Measurements from ENCODE around the gene KAT8.

DNA sequence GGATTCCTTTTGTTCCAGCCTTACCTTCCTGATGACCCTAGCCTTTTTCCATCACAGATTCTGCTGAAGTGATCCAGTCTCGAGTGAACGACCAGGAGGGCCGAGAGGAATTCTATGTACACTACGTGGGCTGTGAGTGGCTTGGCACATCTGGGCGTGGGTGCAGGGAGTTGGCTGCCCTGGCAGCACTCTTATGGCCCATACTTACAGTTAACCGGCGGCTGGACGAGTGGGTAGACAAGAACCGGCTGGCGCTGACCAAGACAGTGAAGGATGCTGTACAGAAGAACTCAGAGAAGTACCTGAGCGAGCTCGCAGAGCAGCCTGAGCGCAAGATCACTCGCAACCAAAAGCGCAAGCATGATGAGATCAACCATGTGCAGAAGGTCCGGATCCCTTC is 2.7 kb downstream of the KAT8 start:
- TF ChIP-seq POLR2A (IDR thresholded peaks at IDR 0.05): no peak
- TF ChIP-seq, protein P1, sequence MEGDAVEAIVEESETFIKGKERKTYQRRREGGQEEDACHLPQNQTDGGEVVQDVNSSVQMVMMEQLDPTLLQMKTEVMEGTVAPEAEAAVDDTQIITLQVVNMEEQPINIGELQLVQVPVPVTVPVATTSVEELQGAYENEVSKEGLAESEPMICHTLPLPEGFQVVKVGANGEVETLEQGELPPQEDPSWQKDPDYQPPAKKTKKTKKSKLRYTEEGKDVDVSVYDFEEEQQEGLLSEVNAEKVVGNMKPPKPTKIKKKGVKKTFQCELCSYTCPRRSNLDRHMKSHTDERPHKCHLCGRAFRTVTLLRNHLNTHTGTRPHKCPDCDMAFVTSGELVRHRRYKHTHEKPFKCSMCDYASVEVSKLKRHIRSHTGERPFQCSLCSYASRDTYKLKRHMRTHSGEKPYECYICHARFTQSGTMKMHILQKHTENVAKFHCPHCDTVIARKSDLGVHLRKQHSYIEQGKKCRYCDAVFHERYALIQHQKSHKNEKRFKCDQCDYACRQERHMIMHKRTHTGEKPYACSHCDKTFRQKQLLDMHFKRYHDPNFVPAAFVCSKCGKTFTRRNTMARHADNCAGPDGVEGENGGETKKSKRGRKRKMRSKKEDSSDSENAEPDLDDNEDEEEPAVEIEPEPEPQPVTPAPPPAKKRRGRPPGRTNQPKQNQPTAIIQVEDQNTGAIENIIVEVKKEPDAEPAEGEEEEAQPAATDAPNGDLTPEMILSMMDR (IDR thresholded peaks at IDR 0.05): no peak
